Erythroblast (primary cell): Measurements from ENCODE around the gene PACS1.
"Not testable (repeated sequence)": the region's sequence is repeated elsewhere in the genome, so short reads cannot be mapped to it uniquely, and the experiment has no call there.

Source experiments
- DNase-seq, 2 experiments: peaks; one replicate each; lab custom pipeline; 2025; lab: John Stamatoyannopoulos, UW
- GATA1 ChIP-seq: IDR thresholded peaks from 2 replicates; pipeline ENCODE4 v1.6.1; 2011; ENCODE audit warnings: low read depth, mild to moderate bottlenecking, control low read depth, low read length, moderate library complexity
- POLR2A ChIP-seq: IDR thresholded peaks from 2 replicates; pipeline ENCODE4 v1.6.1; 2011; ENCODE audit warnings: mild to moderate bottlenecking, low read length

The PACS1 gene

DNA sequence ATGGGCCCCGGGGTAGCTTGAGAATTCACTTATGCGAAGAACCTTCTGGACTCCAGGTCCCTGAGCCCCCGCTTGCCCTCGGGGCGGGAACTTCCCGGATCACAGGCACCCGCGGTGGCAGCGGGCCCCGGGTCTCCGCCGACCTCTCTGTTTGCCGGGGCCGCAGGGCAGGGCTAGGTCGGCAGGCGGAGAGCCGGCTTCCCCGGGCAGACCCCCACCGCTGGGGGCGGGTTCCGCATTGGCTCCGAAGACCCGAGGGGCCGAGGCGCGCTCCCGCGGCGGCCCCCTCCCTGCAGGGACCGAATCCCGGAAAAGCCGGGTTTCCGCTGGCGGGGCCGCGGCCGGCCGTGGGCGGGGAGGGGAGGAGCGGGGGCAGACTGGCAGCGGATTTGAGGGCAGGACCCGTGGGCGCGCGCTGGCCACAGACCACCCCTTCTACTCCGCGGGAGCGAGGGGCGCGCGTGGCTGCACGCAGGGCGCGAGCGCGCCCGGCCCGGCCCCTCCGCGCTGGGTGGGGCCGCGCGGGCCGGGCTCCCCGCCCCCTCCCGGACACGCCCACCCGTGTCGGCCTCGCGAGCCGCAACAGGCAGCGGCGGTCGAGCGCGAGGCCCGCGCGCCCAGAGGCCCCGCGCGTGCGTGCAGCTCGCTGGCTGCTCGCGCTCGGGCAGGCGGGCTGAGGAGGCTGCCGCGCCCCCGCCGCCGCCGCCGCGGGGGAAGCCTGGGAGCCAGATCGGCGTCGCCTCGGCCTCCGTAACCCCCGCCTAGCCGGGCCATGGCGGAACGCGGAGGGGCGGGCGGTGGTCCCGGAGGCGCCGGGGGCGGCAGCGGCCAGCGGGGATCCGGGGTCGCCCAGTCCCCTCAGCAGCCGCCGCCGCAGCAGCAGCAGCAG is at the start of gene PACS1:
Gene PACS1, plus strand, starts transcription at position 558 of the 889 bp plus-strand sequence. Its CDS starts 215 bp downstream, at position 773.
- DNase-seq = peak; percentile 74 to 83
- TF ChIP-seq GATA1 (no peak), POLR2A (peak; percentile 33)

DNA sequence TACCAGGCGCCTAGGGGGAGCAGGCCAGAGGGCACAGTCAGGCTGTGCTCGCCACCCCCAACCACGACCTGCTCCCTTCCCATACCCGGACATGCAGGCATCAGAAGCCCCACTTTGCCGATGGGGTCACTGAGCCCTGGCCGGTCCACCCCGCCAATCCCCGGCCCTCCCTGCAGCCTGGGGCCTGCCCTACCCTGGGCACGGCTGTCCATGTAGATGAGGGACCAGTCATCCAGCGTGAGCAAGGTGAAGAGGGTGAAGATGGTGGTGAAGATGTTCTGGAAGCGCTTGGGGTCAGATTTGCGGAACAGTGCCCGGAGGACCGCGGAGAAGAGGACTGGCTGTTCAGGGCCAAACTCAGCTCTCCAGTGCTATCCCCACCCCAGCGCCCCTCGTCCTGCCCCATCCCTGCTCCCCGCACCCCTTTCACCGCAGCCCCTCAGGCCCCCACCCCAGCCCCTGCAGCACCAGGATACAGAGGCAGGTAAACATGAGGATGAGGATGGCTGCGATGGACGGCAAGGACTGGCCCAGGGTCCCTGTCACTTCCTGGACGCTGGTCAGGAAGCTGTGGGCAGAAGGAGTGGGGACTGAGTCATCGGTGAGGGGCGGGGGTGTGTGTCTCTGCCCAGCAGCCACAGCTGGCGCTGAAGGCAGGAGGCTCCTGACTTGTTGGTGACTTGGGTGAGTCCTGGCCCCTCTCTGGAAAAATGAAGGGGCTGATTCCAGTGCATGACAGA is 49.3 kb upstream of the PACS1 start:
- peak in 1 of 2 experiments; percentile 41 for DNase-seq
- TF ChIP-seq POLR2A (no peak), GATA1 (no peak)

DNA sequence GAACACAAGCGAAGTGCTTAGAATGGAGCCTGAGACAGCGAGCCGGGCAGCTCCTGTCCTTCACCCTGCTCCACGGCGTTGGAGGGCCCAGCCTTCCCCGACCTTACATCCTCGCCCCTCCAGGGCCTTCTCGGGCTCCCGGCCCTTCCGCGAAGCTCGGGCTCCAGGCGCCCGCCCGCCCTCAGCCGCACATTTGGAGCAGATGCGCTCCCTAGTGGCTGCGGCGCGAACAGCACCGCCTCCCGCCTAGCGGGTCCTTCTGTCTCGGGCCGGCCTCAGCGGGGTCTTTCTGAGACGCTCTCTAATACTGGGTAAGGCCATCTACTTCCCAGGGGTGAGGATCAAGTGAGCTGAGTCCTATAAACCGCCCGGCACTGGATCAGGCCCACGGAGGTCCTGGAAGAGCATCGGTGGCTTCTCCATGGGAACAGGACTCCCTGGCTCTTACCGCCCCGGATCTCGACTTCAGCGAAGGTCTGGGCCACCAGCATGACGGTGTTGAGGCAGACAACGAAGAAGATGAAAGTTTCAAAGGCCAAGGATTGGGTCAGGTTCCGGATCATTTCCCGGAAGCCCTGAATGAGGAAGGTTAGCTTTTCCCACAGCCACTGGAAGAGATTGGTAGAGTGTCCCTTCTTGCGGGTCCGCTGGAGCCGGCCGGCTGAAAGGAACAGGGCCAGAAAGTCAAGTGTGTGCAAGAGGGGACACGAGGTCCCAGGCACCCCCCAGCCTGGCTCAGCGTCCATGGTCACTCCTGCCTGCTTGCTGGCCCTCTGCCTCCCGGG is 47.5 kb upstream of the PACS1 start:
- DNase-seq = peak; percentile 75 to 85
- TF ChIP-seq POLR2A = no peak

DNA sequence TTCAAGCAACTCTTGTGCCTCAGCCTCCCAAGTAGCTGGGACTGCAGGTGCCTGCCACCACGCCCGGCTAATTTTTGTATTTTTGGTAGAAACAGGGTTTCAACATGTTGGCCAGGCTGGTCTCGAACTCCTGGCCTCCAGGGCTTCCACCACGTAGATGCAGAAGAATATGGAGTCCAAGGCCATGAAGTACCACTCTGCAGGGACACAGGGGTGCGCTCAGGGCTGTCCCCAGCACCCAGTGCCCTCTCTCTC is 47.0 kb upstream of the PACS1 start:
- DNase-seq = not testable (repeated sequence)

DNA sequence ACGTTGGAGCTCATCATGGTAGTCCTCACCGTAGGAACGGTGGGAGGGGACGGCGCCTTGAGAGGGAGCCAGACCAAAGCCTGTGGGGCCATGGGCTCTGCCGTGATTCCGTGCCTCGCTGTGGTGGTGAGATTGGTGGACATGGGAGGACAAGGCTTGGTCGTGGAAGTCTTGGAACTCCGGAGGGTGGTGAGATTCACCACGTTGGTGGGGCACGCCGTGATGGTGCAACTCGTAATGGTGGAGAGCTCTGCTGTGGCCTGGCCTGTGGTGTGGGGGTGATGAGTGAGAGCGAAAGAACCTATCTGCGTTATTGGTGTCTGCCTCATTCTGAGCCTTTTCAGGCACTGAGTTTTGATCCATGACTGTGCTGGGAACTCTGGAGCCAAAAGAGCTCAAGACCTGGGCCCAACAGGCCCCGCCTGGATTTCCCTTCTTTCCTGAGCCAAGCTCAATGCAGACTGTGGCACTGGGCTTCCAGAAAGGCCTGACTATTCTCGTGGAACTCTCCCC is 44.0 kb upstream of the PACS1 start, which contains the start of gene CATSPER1:
Gene CATSPER1, minus strand, starts transcription at position 463 of the 513 bp plus-strand sequence. Its CDS starts 100 bp downstream, at position 363.
- TF ChIP-seq POLR2A = no peak
- no peak for TF ChIP-seq GATA1
- no peak for DNase-seq

DNA sequence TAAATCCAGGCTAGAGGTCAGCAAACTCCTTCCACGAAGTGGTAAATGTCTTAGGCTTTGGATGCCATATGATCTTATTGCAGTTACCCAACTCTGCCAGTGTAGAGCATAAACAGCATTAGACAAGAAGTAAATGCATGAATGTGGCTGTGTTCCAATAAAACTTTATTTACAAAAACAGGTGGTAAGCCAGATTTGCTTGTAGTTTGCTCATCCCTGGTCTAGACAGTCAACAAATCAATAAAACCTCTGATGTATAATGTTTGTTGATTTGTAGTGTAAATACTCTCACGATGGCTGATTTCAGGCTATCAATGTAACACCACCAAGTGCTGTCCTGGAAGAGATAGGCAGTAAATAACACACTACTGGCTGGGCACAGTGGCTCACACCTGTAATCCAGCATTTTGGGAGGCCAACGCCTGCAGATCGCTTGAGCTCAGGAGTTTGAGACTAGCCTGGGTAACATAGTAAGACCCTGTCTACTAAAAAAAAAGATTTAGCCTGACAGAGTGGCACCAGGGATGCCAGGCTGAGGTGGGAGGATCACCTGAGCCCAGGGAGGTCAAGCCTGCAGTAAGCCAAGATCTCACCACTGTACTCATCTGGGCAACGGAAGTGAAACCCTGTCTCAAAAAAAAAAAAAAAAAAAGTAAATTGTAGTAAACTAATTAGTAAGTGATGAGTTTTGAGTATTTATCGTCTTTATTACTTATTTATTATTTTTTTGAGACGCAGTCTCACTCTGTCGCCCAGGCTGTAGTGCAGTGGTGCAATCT is 36.9 kb upstream of the PACS1 start:
- DNase-seq = no peak
- TF ChIP-seq GATA1 (no peak), POLR2A (no peak)

DNA sequence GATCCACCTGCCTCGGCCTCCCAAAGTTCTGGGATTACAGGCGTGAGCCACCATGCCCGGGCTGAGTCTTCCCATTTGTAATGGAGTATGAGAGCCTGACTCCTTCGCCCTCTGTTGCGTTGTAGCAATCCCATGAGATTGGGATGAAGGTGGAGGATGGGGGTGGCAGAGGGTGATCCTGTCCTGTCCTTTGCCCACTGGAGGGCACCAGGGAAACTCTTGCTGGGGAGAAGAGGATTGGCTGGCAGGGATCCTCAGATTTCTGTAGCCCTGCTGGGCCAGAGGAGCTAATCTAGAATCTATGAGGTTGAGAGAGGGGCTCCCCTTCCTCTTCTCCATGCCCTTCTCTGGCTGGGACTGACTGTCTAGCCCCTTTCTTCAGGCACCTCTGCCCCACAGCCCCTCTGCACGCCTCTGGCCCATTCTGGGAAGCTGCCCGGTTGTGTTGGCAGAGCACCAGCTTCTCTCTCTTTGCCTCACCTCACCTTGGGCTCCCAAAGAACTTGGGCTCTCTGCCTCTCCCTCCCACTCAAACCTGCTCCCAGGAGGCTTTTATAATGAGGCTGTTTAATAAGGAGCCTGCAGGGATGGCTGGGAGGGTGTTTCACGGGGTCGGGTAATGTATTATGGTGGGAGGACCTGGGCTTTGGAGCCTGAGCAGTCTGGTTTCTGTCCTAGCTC is 34.3 kb upstream of the PACS1 start:
- no peak for DNase-seq
- no peak for TF ChIP-seq GATA1
- no peak for TF ChIP-seq POLR2A

DNA sequence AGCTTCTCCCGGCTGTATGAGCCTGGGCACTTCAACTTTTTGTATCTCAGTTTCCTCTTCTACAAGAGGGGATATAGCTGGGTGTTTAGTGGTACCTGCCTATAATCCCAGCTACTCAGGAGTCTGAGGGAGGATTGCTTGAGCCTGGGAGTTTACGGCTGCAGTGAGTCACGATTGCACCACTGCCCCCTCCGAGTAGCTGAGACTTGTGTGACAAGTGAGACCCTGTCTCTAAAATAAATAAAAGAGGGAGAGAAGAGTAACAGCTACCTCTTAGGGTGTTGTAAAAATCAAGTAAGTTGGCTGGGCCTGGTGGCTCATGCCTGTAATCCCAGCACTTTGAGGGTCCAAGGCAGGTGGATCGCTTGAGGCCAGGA is 33.8 kb upstream of the PACS1 start:
- no peak for DNase-seq
- no peak for TF ChIP-seq POLR2A
- no peak for TF ChIP-seq GATA1

DNA sequence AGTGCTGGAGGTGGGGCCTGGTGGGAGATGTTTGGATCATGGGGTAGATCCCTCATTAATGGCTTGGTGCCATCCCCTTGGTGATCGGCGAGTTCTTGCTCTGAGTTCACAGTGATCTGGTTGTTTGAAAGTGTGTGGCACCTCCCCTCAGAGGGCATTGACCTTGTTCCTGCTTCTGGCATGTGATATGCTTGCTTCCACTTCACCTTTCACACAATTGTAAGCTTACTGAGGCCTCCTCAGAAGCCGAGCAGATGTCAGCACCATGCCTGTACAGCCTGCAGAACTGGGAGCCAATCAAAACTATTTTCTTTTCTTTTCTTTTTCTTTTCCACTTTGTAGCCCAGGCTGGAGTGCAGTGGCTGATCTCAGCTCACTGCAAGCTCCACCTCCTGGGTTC is 32.7 kb upstream of the PACS1 start:
- DNase-seq = no peak
- TF ChIP-seq POLR2A = no peak
- no peak for TF ChIP-seq GATA1

DNA sequence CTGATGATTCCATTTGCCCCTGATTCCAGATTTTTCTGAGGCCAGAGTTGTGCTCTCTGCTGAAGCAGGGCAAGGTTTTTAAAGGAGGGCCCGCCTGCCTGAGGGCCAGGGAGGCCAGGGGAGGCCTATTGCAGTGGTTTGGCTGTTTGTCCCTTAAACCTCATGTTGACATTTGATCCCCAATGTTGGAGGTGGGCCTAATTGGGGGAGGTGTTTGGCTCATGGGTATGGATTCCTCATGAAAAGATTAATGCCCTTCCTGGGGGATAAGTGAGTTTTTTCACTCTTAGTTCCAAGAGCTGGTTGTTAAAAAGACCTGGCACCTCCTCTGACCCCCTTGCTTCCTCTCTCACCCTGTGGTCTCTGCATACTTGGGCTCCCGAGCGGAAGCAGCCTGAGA is 30.3 kb upstream of the PACS1 start:
- DNase-seq = no peak
- TF ChIP-seq GATA1 (no peak), POLR2A (no peak)

DNA sequence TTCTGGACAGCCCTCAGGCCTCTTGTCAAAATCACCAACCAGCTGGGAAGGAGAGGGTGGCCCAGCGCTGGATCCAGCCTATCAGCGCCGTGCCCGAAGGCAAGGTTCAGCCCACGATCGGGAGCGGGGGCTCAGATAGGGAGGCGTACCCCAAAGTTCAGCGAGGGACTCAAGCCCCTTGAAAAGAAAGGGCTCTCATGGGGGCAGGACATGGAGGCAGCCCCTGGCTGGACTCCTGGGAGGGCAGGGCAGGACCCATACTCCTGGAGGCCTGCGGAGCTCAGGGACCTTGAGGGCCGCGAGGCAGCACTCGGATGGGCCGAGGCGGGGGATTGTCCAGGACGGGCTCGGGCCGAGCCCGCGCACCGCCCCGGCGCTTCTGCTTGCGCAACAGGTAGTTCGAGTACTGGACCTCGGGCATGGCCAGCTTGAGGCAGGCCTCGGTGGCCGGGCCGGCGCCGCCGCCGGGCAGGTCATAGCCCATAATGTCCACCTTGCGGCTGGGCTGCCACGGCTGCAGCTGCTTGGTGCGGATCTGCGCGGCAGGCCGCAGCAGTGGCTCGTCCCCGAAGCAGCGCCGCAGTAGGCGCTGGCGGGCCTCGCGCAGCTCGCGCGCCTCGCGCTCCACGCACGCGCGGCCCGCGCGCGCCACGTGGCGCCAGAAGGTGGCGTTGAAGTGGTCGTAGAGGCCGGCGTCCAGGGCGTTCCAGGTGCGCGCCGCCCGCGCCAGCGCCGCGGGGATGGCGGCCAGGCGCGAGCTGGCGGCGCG is 27.7 kb upstream of the PACS1 start:
- no peak for TF ChIP-seq GATA1
- no peak for TF ChIP-seq POLR2A
- DNase-seq = no peak
